ENCODE measurements around the gene CFDP1. TPM values are rescaled to one million over a fixed set of nuclear protein-coding genes. Genes with fewer than 3 reads are reported as not detected.

CFDP1 gene
- total RNA-seq, 6 experiments from 2014 or later: 23.9 to 43.3 (median 36.0) TPM

DNA sequence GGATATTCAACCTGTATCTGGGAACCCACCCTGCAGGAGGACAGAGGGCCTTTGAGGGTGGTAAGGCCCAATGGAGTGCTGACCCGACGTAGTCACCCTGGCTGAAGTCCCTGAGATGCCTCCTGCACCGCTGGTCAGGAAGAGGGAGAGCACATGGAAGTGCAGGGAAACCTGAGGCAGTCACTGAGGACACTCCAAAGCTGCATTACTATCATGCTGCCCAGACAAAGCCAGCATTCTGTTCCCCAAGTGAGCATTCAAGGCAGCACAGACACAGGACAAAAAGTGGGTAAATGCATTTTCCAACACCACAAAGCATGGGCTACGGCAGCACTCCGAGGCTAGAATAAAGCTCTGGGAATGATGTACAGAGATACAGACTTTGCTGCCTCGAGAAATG, 135.0 kb downstream of the CFDP1 start:
- Histone ChIP-seq H3K4me1 (peaks cover 0 to 9% (median 0%) of the 10 kb centered on the region in 4 donors), H3K27me3 (no peaks in the 10 kb centered on the region), H3K36me3 (peaks cover 0 to 14% (median 11%) of the 10 kb centered on the region in 4 donors), H3K27ac (no peak overlapping the region), H3K9me3 (no peaks in the 10 kb centered on the region), H3K4me3 (no peak overlapping the region)
- DNase-seq (no peak), ATAC-seq (peak; percentile 36 to 46 (median 43))
- no peak for TF ChIP-seq POLR2A (IDR thresholded peaks at IDR 0.05)
- TF ChIP-seq, protein P1, sequence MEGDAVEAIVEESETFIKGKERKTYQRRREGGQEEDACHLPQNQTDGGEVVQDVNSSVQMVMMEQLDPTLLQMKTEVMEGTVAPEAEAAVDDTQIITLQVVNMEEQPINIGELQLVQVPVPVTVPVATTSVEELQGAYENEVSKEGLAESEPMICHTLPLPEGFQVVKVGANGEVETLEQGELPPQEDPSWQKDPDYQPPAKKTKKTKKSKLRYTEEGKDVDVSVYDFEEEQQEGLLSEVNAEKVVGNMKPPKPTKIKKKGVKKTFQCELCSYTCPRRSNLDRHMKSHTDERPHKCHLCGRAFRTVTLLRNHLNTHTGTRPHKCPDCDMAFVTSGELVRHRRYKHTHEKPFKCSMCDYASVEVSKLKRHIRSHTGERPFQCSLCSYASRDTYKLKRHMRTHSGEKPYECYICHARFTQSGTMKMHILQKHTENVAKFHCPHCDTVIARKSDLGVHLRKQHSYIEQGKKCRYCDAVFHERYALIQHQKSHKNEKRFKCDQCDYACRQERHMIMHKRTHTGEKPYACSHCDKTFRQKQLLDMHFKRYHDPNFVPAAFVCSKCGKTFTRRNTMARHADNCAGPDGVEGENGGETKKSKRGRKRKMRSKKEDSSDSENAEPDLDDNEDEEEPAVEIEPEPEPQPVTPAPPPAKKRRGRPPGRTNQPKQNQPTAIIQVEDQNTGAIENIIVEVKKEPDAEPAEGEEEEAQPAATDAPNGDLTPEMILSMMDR (IDR thresholded peaks at IDR 0.05): no peak
- intact Hi-C loops (cut with DNase I): no loop called here
- 80% methylated on average over 6 of the region's 6 CpGs for WGBS (ENCODE audit: insufficient coverage, low coverage, low lambda C conversion rate, missing lambda C conversion rate)

DNA sequence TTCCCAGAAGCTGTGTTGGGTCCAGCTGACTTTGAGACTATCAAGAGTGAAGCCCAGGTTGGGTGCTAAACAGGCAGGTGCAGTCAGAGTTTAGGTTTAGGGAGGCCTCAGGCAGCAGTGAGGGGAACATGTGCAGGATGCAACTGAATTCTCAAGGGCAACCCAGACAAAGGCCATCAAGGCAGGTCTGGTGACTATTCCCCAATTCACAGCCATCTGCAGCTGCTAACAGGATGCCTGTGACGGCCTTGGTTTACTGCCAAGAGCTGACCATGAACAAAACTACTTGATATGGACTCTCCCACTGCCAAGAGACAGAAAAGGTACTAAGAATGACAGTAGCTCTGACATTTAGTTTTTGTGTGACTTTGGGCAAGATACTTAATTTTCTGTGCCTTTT, 136.7 kb downstream of the CFDP1 start:
- H3K27ac ChIP-seq: no peak overlapping the region
- no peaks in the 10 kb centered on the region for H3K27me3 ChIP-seq
- H3K4me1 ChIP-seq: peaks cover 0 to 9% (median 0%) of the 10 kb centered on the region in 4 donors
- no peak overlapping the region for H3K4me3 ChIP-seq
- no peaks in the 10 kb centered on the region for H3K9me3 ChIP-seq
- TF ChIP-seq, protein P1 (IDR thresholded peaks at IDR 0.05): no peak
- TF ChIP-seq POLR2A (IDR thresholded peaks at IDR 0.05): no peak
- H3K36me3 ChIP-seq: peaks cover 0 to 28% (median 15%) of the 10 kb centered on the region in 4 donors
- WGBS (ENCODE audit: insufficient coverage, low coverage, low lambda C conversion rate, missing lambda C conversion rate): 63% methylated on average over 1 of the region's 1 CpG
- intact Hi-C loops (cut with DNase I): no loop called here
- peak; percentile 60 to 72 (median 66) for ATAC-seq
- no peak for DNase-seq

DNA sequence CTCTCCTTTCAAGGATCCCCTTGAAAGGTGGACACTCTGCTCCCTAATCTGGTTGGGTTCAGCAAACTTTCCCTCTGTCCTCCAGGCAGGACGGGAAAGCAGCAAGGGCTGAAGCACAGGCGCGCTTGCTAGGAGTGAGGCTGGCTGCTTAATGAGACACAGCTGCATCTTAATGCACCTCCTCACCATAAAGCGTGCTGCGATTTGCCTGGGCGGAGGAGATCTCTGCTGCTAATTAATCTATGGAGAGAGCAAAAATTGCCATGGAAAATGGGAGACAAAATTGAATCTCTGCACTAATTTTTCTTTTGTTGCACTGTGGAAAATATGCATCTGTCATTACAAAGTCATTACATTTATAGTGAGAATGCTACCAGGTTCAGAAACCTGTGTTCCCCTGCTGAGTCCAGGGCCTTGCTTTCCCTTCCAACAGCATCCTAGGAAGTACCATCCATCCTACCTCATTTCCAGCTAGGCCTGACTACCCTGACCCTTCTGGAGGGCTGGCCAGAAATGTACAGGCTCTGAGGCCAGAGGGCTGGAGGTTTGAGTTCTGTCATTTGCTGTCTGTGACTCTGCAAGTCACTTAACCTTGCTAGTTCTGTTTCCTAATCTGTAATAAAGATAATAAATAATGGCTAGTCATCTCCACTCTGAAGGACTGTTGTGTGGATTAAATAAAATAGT, 138.4 kb downstream of the CFDP1 start:
- 92% methylated on average over 5 of the region's 6 CpGs for WGBS (ENCODE audit: insufficient coverage, low coverage, low lambda C conversion rate, missing lambda C conversion rate)
- H3K27ac ChIP-seq: no peak overlapping the region
- TF ChIP-seq, protein P1 (IDR thresholded peaks at IDR 0.05): no peak
- TF ChIP-seq POLR2A (IDR thresholded peaks at IDR 0.05): no peak

DNA sequence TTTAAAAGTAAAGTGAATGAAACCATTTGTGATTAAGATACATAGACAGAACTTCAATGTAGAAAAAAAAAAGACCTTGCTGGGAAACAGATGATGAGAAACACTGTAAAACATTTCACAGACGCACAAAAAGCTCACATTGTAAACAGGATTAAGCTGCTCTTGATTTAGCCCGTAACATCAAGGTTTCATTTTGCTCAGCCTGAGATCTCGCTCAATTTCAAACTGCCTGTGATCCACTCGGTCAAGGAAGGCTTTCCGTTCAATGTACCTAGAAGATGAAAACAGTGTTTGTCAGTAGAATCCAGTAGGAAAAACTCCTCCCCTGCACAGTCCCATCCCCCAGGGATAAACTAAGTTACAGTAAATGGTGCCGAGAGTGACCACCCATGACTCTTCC, 139.5 kb downstream of the CFDP1 start:
- TF ChIP-seq, protein P1 (IDR thresholded peaks at IDR 0.05): no peak
- no peak for TF ChIP-seq POLR2A (IDR thresholded peaks at IDR 0.05)
- no peak overlapping the region for H3K27ac ChIP-seq
- intact Hi-C loops (cut with DNase I): no loop called here

More for the DNA sequence above, 138.4 kb downstream of the CFDP1 start:
- H3K36me3 ChIP-seq: peaks cover 0 to 26% (median 11%) of the 10 kb centered on the region in 4 donors
- H3K4me3 ChIP-seq: no peak overlapping the region
- peaks cover 0 to 9% (median 0%) of the 10 kb centered on the region in 4 donors for H3K4me1 ChIP-seq
- no peaks in the 10 kb centered on the region for H3K9me3 ChIP-seq
- intact Hi-C loops (cut with DNase I): no loop called here
- no peak for DNase-seq
- no peak for ATAC-seq
- H3K27me3 ChIP-seq: no peaks in the 10 kb centered on the region

More for the DNA sequence above, 139.5 kb downstream of the CFDP1 start:
- DNase-seq (no peak), ATAC-seq (no peak)
- peaks cover 0 to 26% (median 10%) of the 10 kb centered on the region in 4 donors for H3K36me3 ChIP-seq
- H3K9me3 ChIP-seq: no peaks in the 10 kb centered on the region
- H3K4me3 ChIP-seq: no peak overlapping the region
- peaks cover 0 to 9% (median 0%) of the 10 kb centered on the region in 4 donors for H3K4me1 ChIP-seq
- WGBS (ENCODE audit: insufficient coverage, low coverage, low lambda C conversion rate, missing lambda C conversion rate): 91% methylated on average over 5 of the region's 6 CpGs
- no peaks in the 10 kb centered on the region for H3K27me3 ChIP-seq
